PC-9 (cell line): ENCODE data around the gene SNX32. TPM values are rescaled to one million over a fixed set of nuclear protein-coding genes. Genes with fewer than 3 reads are reported as not detected.
A peak's percentile ranks its signal among the peaks of the same experiment; 100 is the strongest.

Experiments
- BruUV-seq: library from RNA; stranded (reverse); fragments of 400-500 nt; replicated peaks from 2 replicates; lab custom pipeline; 2021; lab: Mats Ljungman, UMichigan
- CTCF ChIA-PET: fragments of 300-600 bp; sonication (Branson Sonifier 250); formaldehyde crosslinking; loops from one replicate; lab custom pipeline; 2022; ENCODE audit warnings: antibody characterized with exemption; lab: Charles Lee
- POLR2A ChIA-PET: fragments of 300-600 bp; sonication (Branson Sonifier 250); formaldehyde crosslinking; loops from one replicate; lab custom pipeline; 2022; ENCODE audit warnings: antibody characterized with exemption; ENCODE audit not compliant: unreplicated experiment; lab: Charles Lee
- DNase-seq, 2 experiments: peaks; one replicate each; pipeline versions ENCODE4 v3.0.0 to v3.0.0-alpha.2; 2015 to 2022; ENCODE audit warnings: mixed read lengths in 1 of 2
- H2AFZ ChIP-seq: fragments of 200-600 bp; sonication (generic); 2 replicates; pipeline ENCODE4 v1.8.1; 2017; ENCODE audit warnings: antibody characterized with exemption
- H3F3A ChIP-seq: fragments of 200-600 bp; sonication (generic); 2 replicates; pipeline ENCODE4 v1.8.1; 2017; ENCODE audit warnings: antibody characterized with exemption, mild to moderate bottlenecking, low read depth; ENCODE audit not compliant: insufficient read depth
- H3K27ac ChIP-seq: fragments of 200-600 bp; sonication (generic); 2 replicates; pipeline ENCODE4 v1.6.1; 2016; ENCODE audit warnings: mixed run types
- H3K27me3 ChIP-seq: fragments of 200-600 bp; sonication (generic); 2 replicates; pipeline ENCODE4 v1.6.1; 2016; ENCODE audit warnings: low read depth, mixed run types; ENCODE audit not compliant: insufficient read depth
- H3K36me3 ChIP-seq: fragments of 200-600 bp; sonication (generic); 2 replicates; pipeline ENCODE4 v1.6.1; 2016; ENCODE audit warnings: low read depth, mixed run types
- H3K4me1 ChIP-seq: fragments of 200-600 bp; sonication (generic); replicated peaks from 2 replicates; pipeline ENCODE4 v1.6.1; 2016; ENCODE audit warnings: mixed run types; ENCODE audit not compliant: insufficient read depth
- H3K4me2 ChIP-seq: fragments of 200-600 bp; sonication (generic); 2 replicates; pipeline ENCODE4 v1.6.1; 2017; ENCODE audit warnings: mixed run types
- H3K4me3 ChIP-seq: fragments of 200-600 bp; sonication (generic); 2 replicates; pipeline ENCODE4 v1.6.1; 2016; ENCODE audit warnings: mixed run types
- H3K79me2 ChIP-seq: fragments of 200-600 bp; sonication (generic); 2 replicates; pipeline ENCODE4 v1.6.1; 2017; ENCODE audit warnings: low read depth, mixed run types
- H3K9me2 ChIP-seq: fragments of 200-600 bp; sonication (generic); 2 replicates; pipeline ENCODE4 v1.8.1; 2017; ENCODE audit warnings: mild to moderate bottlenecking; ENCODE audit not compliant: insufficient read depth
- H3K9me3 ChIP-seq: fragments of 200-600 bp; sonication (generic); 2 replicates; pipeline ENCODE4 v1.8.1; 2016; ENCODE audit warnings: low read depth; ENCODE audit not compliant: insufficient read depth
- H4K20me1 ChIP-seq: fragments of 200-600 bp; sonication (generic); 2 replicates; pipeline ENCODE4 v1.8.1; 2017; ENCODE audit not compliant: insufficient read depth
- CTCF ChIP-seq: fragments of 200-600 bp; sonication (generic); conservative IDR thresholded peaks from 2 replicates; pipeline ENCODE4 v1.6.1; 2017; ENCODE audit warnings: mixed run types, antibody characterized with exemption, mild to moderate bottlenecking, moderate library complexity
- EZH2 ChIP-seq: fragments of 200-600 bp; sonication (generic); IDR thresholded peaks from 2 replicates; pipeline ENCODE4 v1.8.0; 2017; ENCODE audit warnings: antibody characterized with exemption, low read depth
- intact Hi-C: fragments of 100-400 bp; cut with micrococcal nuclease; formaldehyde crosslinking; loops from one replicate; pipeline ENCODE4 v1.10.0; 2022; ENCODE audit not compliant: unreplicated experiment
- total RNA-seq: library from RNA; stranded (reverse); gene quantifications from 2 replicates; pipeline ENCODE4 v1.2.3, GENCODE V29; 2021

SNX32 gene
- total RNA-seq, 1 experiment from 2014 or later, result not detected

GRCh38 chr11:65888163-65888814, 54.5 kb downstream of the SNX32 start, which contains the start of gene FIBP:
TSS of gene FIBP (minus strand) at chr11:65888471. CDS start at chr11:65888418, 53 bp downstream.
- Histone ChIP-seq H3K4me1 (peaks cover 28% of the 10 kb centered on the region), H3K4me2 (peak within 1 kb of the TSS; percentile 98), H3K36me3 (peaks cover 18% of the 10 kb centered on the region; the same call in 1 of the 2 replicates), H3K9me3 (no peaks in the 10 kb centered on the region), H2AFZ (peak within 1 kb of the TSS; percentile 94), H3K4me3 (peak within 1 kb of the TSS; percentile 80), H3K27me3 (no peaks in the 10 kb centered on the region), H3K27ac (peak within 1 kb of the TSS; percentile 51), H3F3A (peaks cover 69% of the 10 kb centered on the region), H4K20me1 (0 out of 2 replicates have a peak, but pooled peaks cover 6% of the 10 kb centered on the region), H3K9me2 (no peaks in the 10 kb centered on the region), H3K79me2 (peaks cover 36% of the 10 kb centered on the region)
- intact Hi-C loops, result loop anchor here (1.0 to 10.0 kb wide), 7 partner anchors 29 to 251 kb away; partner anchors contain the start of genes C11orf68, DRAP1, SART1 and SIPA1
- ChIA-PET CTCF (interaction anchor here (0.6 to 3.2 kb wide), 19 partner anchors 9 to 742 kb away, joined by 3 to 24 read pairs (median 4); partner anchors contain the start of genes MUS81 and SART1), POLR2A (interaction anchor here (0.5 to 1.1 kb wide), 18 partner anchors 10 to 1487 kb away, joined by 3 to 29 read pairs (median 6); partner anchors contain the start of genes EIF1AD, FOSL1, KAT5 and MUS81)
- DNase-seq, result peak; percentile 92 to 97
- BruUV-seq, result no TSS peak
- no peak for TF ChIP-seq EZH2
- peak; percentile 90 for TF ChIP-seq CTCF

GRCh38 chr11:65890324-65891218, 56.8 kb downstream of the SNX32 start, which contains the start of gene CCDC85B:
TSS of gene CCDC85B (plus strand) at chr11:65890673. CDS start at chr11:65890784, 111 bp downstream.
- Histone ChIP-seq H3K27ac (peak within 1 kb of the TSS; percentile 64), H3K4me1 (peaks cover 30% of the 10 kb centered on the region), H3K9me2 (no peaks in the 10 kb centered on the region), H3F3A (peaks cover 91% of the 10 kb centered on the region), H3K4me3 (peak within 1 kb of the TSS; percentile 80), H3K9me3 (no peaks in the 10 kb centered on the region), H3K4me2 (peak within 1 kb of the TSS; percentile 98), H3K27me3 (no peaks in the 10 kb centered on the region), H3K36me3 (peaks cover 7% of the 10 kb centered on the region; the same call in 1 of the 2 replicates), H4K20me1 (peaks cover 23% of the 10 kb centered on the region), H3K79me2 (peaks cover 57% of the 10 kb centered on the region), H2AFZ (peak within 1 kb of the TSS; percentile 92)
- TF ChIP-seq EZH2 (no peak), CTCF (0 out of 2 replicates have a peak, but pooled peaks have one; percentile 35)
- DNase-seq, result peak; percentile 86 to 99
- intact Hi-C loops, result no loop called here
- BruUV-seq, result no TSS peak
- ChIA-PET POLR2A (interaction anchor here (0.5 to 3.2 kb wide), 21 partner anchors 8 to 1112 kb away, joined by 3 to 25 read pairs (median 4); partner anchors contain the start of genes MUS81, SART1 and SF1), CTCF (interaction anchor here (0.6 to 3.2 kb wide), 9 partner anchors 25 to 238 kb away, joined by 3 to 24 read pairs (median 5); partner anchors contain the start of gene MUS81)
